H1 (cell line): ENCODE data around the gene DPEP3.

ENCODE experiments used
- CREB1 ChIP-seq: IDR thresholded peaks from 2 replicates; pipeline ENCODE4 v1.6.1; 2012; ENCODE audit warnings: inconsistent platforms
- HDAC6 ChIP-seq: IDR thresholded peaks from one replicate; pipeline ENCODE4 v1.7.1; 2012; ENCODE audit warnings: low read depth, mild to moderate bottlenecking, inconsistent platforms, low read length, moderate library complexity
- SP2 ChIP-seq: IDR thresholded peaks from 2 replicates; pipeline ENCODE4 v1.6.1; 2012; ENCODE audit warnings: mild to moderate bottlenecking, low read length, inconsistent platforms

DNA sequence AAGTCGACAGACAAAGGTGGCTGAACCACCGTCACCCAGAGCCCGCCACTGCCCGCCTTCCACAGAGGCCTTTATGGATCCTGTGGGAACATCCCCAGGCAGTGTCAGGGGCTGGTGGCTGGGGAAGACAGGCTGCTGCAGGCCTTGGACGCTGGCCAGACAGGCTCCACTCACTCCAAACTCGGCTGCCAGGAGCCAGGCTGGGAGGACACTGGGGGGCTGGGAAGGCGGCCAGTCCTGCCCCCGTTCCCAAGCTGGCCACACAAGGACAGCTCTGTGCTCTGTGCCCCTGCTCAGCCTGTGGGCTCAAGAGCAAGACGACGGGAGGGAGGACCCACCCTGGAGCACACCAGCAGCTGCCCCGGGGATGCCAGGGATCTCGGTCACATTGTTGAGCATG is 28.8 kb downstream of the DPEP3 start:
- TF ChIP-seq HDAC6 (no peak), SP2 (no peak), CREB1 (no peak)
